Measurements from ENCODE around the gene RPL39.
"Not testable (repeated sequence)": the region's sequence is repeated elsewhere in the genome, so short reads cannot be mapped to it uniquely, and the experiment has no call there.

Gene RPL39

GRCh38 chrX:119816300-119816699, 24.9 kb upstream of the RPL39 start:
- Histone ChIP-seq H3K9ac (ENCODE audit: low read depth, low read length, poor library complexity, severe bottlenecking) (no peak overlapping the region), H3K9me3 (ENCODE audit: insufficient read depth, low read depth, low read length) (no peaks in the 10 kb centered on the region), H3K9me2 (replicated peaks; ENCODE audit: low read depth, low read length) (no peaks in the 10 kb centered on the region), H3K79me2 (ENCODE audit: insufficient read depth, low read length) (no peaks in the 10 kb centered on the region), H3K27me3 (ENCODE audit: insufficient read depth, low read length, poor library complexity, severe bottlenecking) (no peaks in the 10 kb centered on the region), H3K4me2 (ENCODE audit: low read depth, low read length, poor library complexity, severe bottlenecking) (no peak overlapping the region), H3K36me3 (ENCODE audit: insufficient read depth, low read length) (no peaks in the 10 kb centered on the region), H4K20me1 (ENCODE audit: insufficient read depth, low read length, poor library complexity, severe bottlenecking) (no peaks in the 10 kb centered on the region), H3K4me3 (ENCODE audit: low read length, poor library complexity, severe bottlenecking) (no peak overlapping the region), H2AFZ (ENCODE audit: low read length) (no peak overlapping the region), H3F3A (ENCODE audit: low read depth) (no peaks in the 10 kb centered on the region), H3K4me1 (ENCODE audit: insufficient read depth, low read length, poor library complexity, severe bottlenecking) (no peaks in the 10 kb centered on the region)
- no peak for TF ChIP-seq CTCF (conservative IDR thresholded peaks at IDR 0.05; ENCODE audit: low read length)
- no peak for TF ChIP-seq EZH2phosphoT487 (IDR thresholded peaks at IDR 0.05; ENCODE audit: borderline replicate concordance)

DNA sequence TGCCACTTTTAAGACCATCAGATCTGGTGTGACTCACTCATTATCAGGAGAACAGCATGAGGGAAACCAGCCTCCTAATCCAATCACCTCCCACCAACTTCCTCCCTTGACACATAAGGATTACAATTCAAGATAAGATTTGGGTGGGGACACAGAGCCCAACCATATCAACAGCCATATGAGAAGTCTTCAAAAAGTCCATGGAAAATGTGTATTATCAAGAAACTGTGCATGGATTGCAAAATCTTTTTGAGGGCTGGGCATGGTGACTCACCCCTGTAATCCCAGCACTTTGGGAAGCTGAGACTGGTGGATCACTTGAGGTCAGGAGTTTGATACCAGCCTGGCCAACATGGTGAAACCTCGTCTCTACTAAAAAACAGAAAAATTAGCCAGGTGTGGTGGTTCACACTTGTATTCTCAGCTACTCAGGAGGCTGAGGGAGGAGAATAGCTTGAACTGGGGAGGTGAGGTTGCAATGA, 17.8 kb upstream of the RPL39 start:
- H2AFZ ChIP-seq (ENCODE audit: low read length), result no peak overlapping the region
- H3K4me2 ChIP-seq (ENCODE audit: low read depth, low read length, poor library complexity, severe bottlenecking), result no peak overlapping the region
- no peaks in the 10 kb centered on the region for H3K9me3 ChIP-seq (ENCODE audit: insufficient read depth, low read depth, low read length)
- no peaks in the 10 kb centered on the region for H4K20me1 ChIP-seq (ENCODE audit: insufficient read depth, low read length, poor library complexity, severe bottlenecking)
- H3F3A ChIP-seq (ENCODE audit: low read depth), result no peaks in the 10 kb centered on the region
- no peaks in the 10 kb centered on the region for H3K4me1 ChIP-seq (ENCODE audit: insufficient read depth, low read length, poor library complexity, severe bottlenecking)
- no peak for TF ChIP-seq CTCF (conservative IDR thresholded peaks at IDR 0.05; ENCODE audit: low read length)
- TF ChIP-seq EZH2phosphoT487 (IDR thresholded peaks at IDR 0.05; ENCODE audit: borderline replicate concordance), result no peak
- no peaks in the 10 kb centered on the region for H3K79me2 ChIP-seq (ENCODE audit: insufficient read depth, low read length)
- H3K27me3 ChIP-seq (ENCODE audit: insufficient read depth, low read length, poor library complexity, severe bottlenecking), result no peaks in the 10 kb centered on the region
- no peak overlapping the region for H3K9ac ChIP-seq (ENCODE audit: low read depth, low read length, poor library complexity, severe bottlenecking)
- H3K4me3 ChIP-seq (ENCODE audit: low read length, poor library complexity, severe bottlenecking), result no peak overlapping the region
- H3K36me3 ChIP-seq (ENCODE audit: insufficient read depth, low read length), result no peaks in the 10 kb centered on the region
- H3K9me2 ChIP-seq (replicated peaks; ENCODE audit: low read depth, low read length), result no peaks in the 10 kb centered on the region

- H3K36me3 ChIP-seq (ENCODE audit: insufficient read depth, low read length); H3K9ac ChIP-seq (ENCODE audit: low read depth, low read length, poor library complexity, severe bottlenecking); H3K79me2 ChIP-seq (ENCODE audit: insufficient read depth, low read length); H3K4me2 ChIP-seq (ENCODE audit: low read depth, low read length, poor library complexity, severe bottlenecking); H3K9me2 ChIP-seq (replicated peaks; ENCODE audit: low read depth, low read length); H2AFZ ChIP-seq (ENCODE audit: low read length); H3F3A ChIP-seq (ENCODE audit: low read depth); H4K20me1 ChIP-seq (ENCODE audit: insufficient read depth, low read length, poor library complexity, severe bottlenecking); H3K4me3 ChIP-seq (ENCODE audit: low read length, poor library complexity, severe bottlenecking); H3K4me1 ChIP-seq (ENCODE audit: insufficient read depth, low read length, poor library complexity, severe bottlenecking); H3K27me3 ChIP-seq (ENCODE audit: insufficient read depth, low read length, poor library complexity, severe bottlenecking); H3K9me3 ChIP-seq (ENCODE audit: insufficient read depth, low read depth, low read length): not testable (repeated sequence)
Observed at GRCh38 chrX:119808461-119808860, 17.0 kb upstream of the RPL39 start.

- Histone ChIP-seq H3K4me1 (ENCODE audit: insufficient read depth, low read length, poor library complexity, severe bottlenecking) (no peaks in the 10 kb centered on the region), H2AFZ (ENCODE audit: low read length) (no peak overlapping the region), H3F3A (ENCODE audit: low read depth) (no peaks in the 10 kb centered on the region), H3K79me2 (ENCODE audit: insufficient read depth, low read length) (no peaks in the 10 kb centered on the region), H3K9ac (ENCODE audit: low read depth, low read length, poor library complexity, severe bottlenecking) (no peak overlapping the region), H3K27me3 (ENCODE audit: insufficient read depth, low read length, poor library complexity, severe bottlenecking) (no peaks in the 10 kb centered on the region), H4K20me1 (ENCODE audit: insufficient read depth, low read length, poor library complexity, severe bottlenecking) (no peaks in the 10 kb centered on the region), H3K9me3 (ENCODE audit: insufficient read depth, low read depth, low read length) (no peaks in the 10 kb centered on the region), H3K4me3 (ENCODE audit: low read length, poor library complexity, severe bottlenecking) (no peak overlapping the region), H3K9me2 (replicated peaks; ENCODE audit: low read depth, low read length) (no peaks in the 10 kb centered on the region), H3K36me3 (ENCODE audit: insufficient read depth, low read length) (no peaks in the 10 kb centered on the region), H3K4me2 (ENCODE audit: low read depth, low read length, poor library complexity, severe bottlenecking) (no peak overlapping the region)
- TF ChIP-seq EZH2phosphoT487 (IDR thresholded peaks at IDR 0.05; ENCODE audit: borderline replicate concordance) (no peak), CTCF (conservative IDR thresholded peaks at IDR 0.05; ENCODE audit: low read length) (no peak)
Observed at GRCh38 chrX:119802546-119802945, 11.1 kb upstream of the RPL39 start.
